Activated T-cell treated with anti-CD3 and anti-CD28 coated beads, Interleukin-2, amount 50 U/mL, for 4 hours (primary cell): ENCODE results near the gene CRYGD. TPM values are rescaled to one million over a fixed set of nuclear protein-coding genes. Genes with fewer than 3 reads are reported as not detected.
"Not testable (repeated sequence)": the region's sequence is repeated elsewhere in the genome, so short reads cannot be mapped to it uniquely, and the experiment has no call there.

Source experiments
- ATAC-seq, 2 donors: fragments of 200-7000 bp; cut with Tn5 transposase; one replicate each; pipeline ENCODE4 v1.10.0; 2021
- DNase-seq: peaks from one replicate; pipeline ENCODE4 v3.0.0-alpha.2; 2020
- H3K27me3 Mint-ChIP-seq: one replicate; pipeline ENCODE4 v1.8.0; 2021; ENCODE audit warnings: low read depth, mixed read lengths
- H3K36me3 Mint-ChIP-seq: one replicate; pipeline ENCODE4 v1.8.0; 2022; ENCODE audit warnings: mixed read lengths; ENCODE audit not compliant: insufficient read depth
- H3K4me1 Mint-ChIP-seq: one replicate; pipeline ENCODE4 v1.8.0; 2021; ENCODE audit warnings: low read depth, mixed read lengths
- H3K4me3 Mint-ChIP-seq: one replicate; pipeline ENCODE4 v1.8.0; 2021; ENCODE audit warnings: mild to moderate bottlenecking, moderate library complexity, mixed read lengths
- H3K9me3 Mint-ChIP-seq: one replicate; pipeline ENCODE4 v1.8.0; 2021; ENCODE audit warnings: mixed read lengths
- total RNA-seq, 3 donors: library from RNA; stranded (reverse); gene quantifications; one replicate each; pipeline ENCODE4 v1.2.1, GENCODE V29; 2021

CRYGD gene
- total RNA-seq, 3 donors from 2014 or later = not detected

GRCh38 chr2:208139447-208139846 lies 15.1 kb upstream of the CRYGD start:
- H3K27me3 Mint-ChIP-seq = no peaks in the 10 kb centered on the region
- no peak overlapping the region for H3K4me3 Mint-ChIP-seq
- no peaks in the 10 kb centered on the region for H3K9me3 Mint-ChIP-seq
- H3K4me1 Mint-ChIP-seq = peaks cover 7% of the 10 kb centered on the region
- ATAC-seq (no peak), DNase-seq (no peak)
- H3K36me3 Mint-ChIP-seq = no peaks in the 10 kb centered on the region

GRCh38 chr2:208138334-208138733 lies 14.0 kb upstream of the CRYGD start:
- not testable (repeated sequence) for DNase-seq, H3K9me3 Mint-ChIP-seq, H3K27me3 Mint-ChIP-seq, ATAC-seq, H3K4me1 Mint-ChIP-seq, H3K4me3 Mint-ChIP-seq, H3K36me3 Mint-ChIP-seq

GRCh38 chr2:208136716-208137094 lies 12.4 kb upstream of the CRYGD start:
- H3K36me3 Mint-ChIP-seq = no peaks in the 10 kb centered on the region

GRCh38 chr2:208135794-208136715 lies 11.7 kb upstream of the CRYGD start:
- H3K36me3 Mint-ChIP-seq = no peaks in the 10 kb centered on the region
- no peaks in the 10 kb centered on the region for H3K27me3 Mint-ChIP-seq
- peaks cover 7% of the 10 kb centered on the region for H3K4me1 Mint-ChIP-seq
- no peak for ATAC-seq
- no peak for DNase-seq
- no peak overlapping the region for H3K4me3 Mint-ChIP-seq
- no peaks in the 10 kb centered on the region for H3K9me3 Mint-ChIP-seq

More at GRCh38 chr2:208136716-208137094, 12.4 kb upstream of the CRYGD start:
- H3K4me3 Mint-ChIP-seq = no peak overlapping the region
- H3K4me1 Mint-ChIP-seq = peaks cover 7% of the 10 kb centered on the region
- no peaks in the 10 kb centered on the region for H3K9me3 Mint-ChIP-seq
- no peaks in the 10 kb centered on the region for H3K27me3 Mint-ChIP-seq
- ATAC-seq (no peak), DNase-seq (no peak)

GRCh38 chr2:208134928-208135586 lies 10.7 kb upstream of the CRYGD start:
- H3K4me3 Mint-ChIP-seq = no peak overlapping the region
- H3K9me3 Mint-ChIP-seq = no peaks in the 10 kb centered on the region
- no peak for DNase-seq
- ATAC-seq = no peak
- H3K27me3 Mint-ChIP-seq = no peaks in the 10 kb centered on the region
- H3K4me1 Mint-ChIP-seq = peaks cover 7% of the 10 kb centered on the region
- H3K36me3 Mint-ChIP-seq = no peaks in the 10 kb centered on the region

GRCh38 chr2:208130712-208131110 lies 6.4 kb upstream of the CRYGD start:
- ATAC-seq (no peak), DNase-seq (no peak)
- H3K36me3 Mint-ChIP-seq = no peaks in the 10 kb centered on the region
- peaks cover 7% of the 10 kb centered on the region for H3K4me1 Mint-ChIP-seq
- H3K27me3 Mint-ChIP-seq = peaks cover 4% of the 10 kb centered on the region
- peaks cover 3% of the 10 kb centered on the region for H3K9me3 Mint-ChIP-seq
- no peak overlapping the region for H3K4me3 Mint-ChIP-seq

GRCh38 chr2:208129744-208130711 lies 5.7 kb upstream of the CRYGD start, which contains the start of gene CRYGC:
Gene CRYGC, minus strand, starts transcription at chr2:208129828. Its CDS starts 36 bp downstream, at chr2:208129792.
- Mint-ChIP-seq H3K4me1 (peaks cover 2% of the 10 kb centered on the region), H3K36me3 (no peaks in the 10 kb centered on the region), H3K4me3 (no peak within 1 kb of the TSS), H3K9me3 (peaks cover 3% of the 10 kb centered on the region), H3K27me3 (peaks cover 10% of the 10 kb centered on the region)
- DNase-seq (no peak), ATAC-seq (no peak)

GRCh38 chr2:208128136-208128535 lies 3.8 kb upstream of the CRYGD start:
- H3K36me3 Mint-ChIP-seq = no peaks in the 10 kb centered on the region
- DNase-seq = no peak
- no peak overlapping the region for H3K4me3 Mint-ChIP-seq
- H3K4me1 Mint-ChIP-seq = peaks cover 7% of the 10 kb centered on the region
- no peak for ATAC-seq
- H3K9me3 Mint-ChIP-seq = peaks cover 3% of the 10 kb centered on the region
- H3K27me3 Mint-ChIP-seq = peaks cover 24% of the 10 kb centered on the region

- DNase-seq (no peak), ATAC-seq (no peak)
- no peaks in the 10 kb centered on the region for H3K36me3 Mint-ChIP-seq
- peaks cover 24% of the 10 kb centered on the region for H3K27me3 Mint-ChIP-seq
- H3K4me1 Mint-ChIP-seq = peaks cover 7% of the 10 kb centered on the region
- H3K9me3 Mint-ChIP-seq = peaks cover 3% of the 10 kb centered on the region
- H3K4me3 Mint-ChIP-seq = no peak overlapping the region
Measured at GRCh38 chr2:208127090-208127489, 2.8 kb upstream of the CRYGD start.

GRCh38 chr2:208125251-208125650 lies 927 bp upstream of the CRYGD start:
- peaks cover 3% of the 10 kb centered on the region for H3K9me3 Mint-ChIP-seq

GRCh38 chr2:208122248-208122647 lies 2.1 kb downstream of the CRYGD start:
- Mint-ChIP-seq H3K9me3 (peaks cover 2% of the 10 kb centered on the region), H3K36me3 (no peaks in the 10 kb centered on the region), H3K27me3 (peaks cover 28% of the 10 kb centered on the region), H3K4me1 (peaks cover 7% of the 10 kb centered on the region), H3K4me3 (no peak overlapping the region)
- DNase-seq (no peak), ATAC-seq (no peak)

More at GRCh38 chr2:208125251-208125650, 927 bp upstream of the CRYGD start:
- H3K4me1 Mint-ChIP-seq = peaks cover 7% of the 10 kb centered on the region
- no peak for ATAC-seq
- no peak for DNase-seq
- peaks cover 30% of the 10 kb centered on the region for H3K27me3 Mint-ChIP-seq
- no peak overlapping the region for H3K4me3 Mint-ChIP-seq
- no peaks in the 10 kb centered on the region for H3K36me3 Mint-ChIP-seq

- no peak overlapping the region for H3K4me3 Mint-ChIP-seq
- peaks cover 2% of the 10 kb centered on the region for H3K4me1 Mint-ChIP-seq
- no peaks in the 10 kb centered on the region for H3K36me3 Mint-ChIP-seq
- no peak for ATAC-seq
- peaks cover 12% of the 10 kb centered on the region for H3K27me3 Mint-ChIP-seq
- no peak for DNase-seq
- no peaks in the 10 kb centered on the region for H3K9me3 Mint-ChIP-seq
Measured at GRCh38 chr2:208118918-208119317, 5.4 kb downstream of the CRYGD start.

GRCh38 chr2:208117390-208117789 lies 6.9 kb downstream of the CRYGD start:
- not testable (repeated sequence) for H3K9me3 Mint-ChIP-seq, H3K4me1 Mint-ChIP-seq, H3K36me3 Mint-ChIP-seq, H3K4me3 Mint-ChIP-seq, ATAC-seq, H3K27me3 Mint-ChIP-seq, DNase-seq

- Mint-ChIP-seq H3K27me3 (peaks cover 2% of the 10 kb centered on the region), H3K4me3 (no peak overlapping the region), H3K4me1 (no peaks in the 10 kb centered on the region), H3K9me3 (no peaks in the 10 kb centered on the region), H3K36me3 (no peaks in the 10 kb centered on the region)
- ATAC-seq = no peak
- no peak for DNase-seq
Measured at GRCh38 chr2:208112969-208113368, 11.4 kb downstream of the CRYGD start.
